Measurements from ENCODE around the gene LIN37. TPM values are rescaled to one million over a fixed set of nuclear protein-coding genes. Genes with fewer than 3 reads are reported as not detected.
"Not testable (repeated sequence)": the region's sequence is repeated elsewhere in the genome, so short reads cannot be mapped to it uniquely, and the experiment has no call there.

The LIN37 gene
- total RNA-seq, 1 experiment from 2014 or later: 7.4 TPM

GRCh38 chr19:35759697-35760096 is 11.3 kb downstream of the LIN37 start:
- in situ Hi-C loops (cut with HindIII; ENCODE audit: low pct_unique_long_range_greater_than_20kb, low sequenced_read_pairs): no loop called here
- no peak for DNase-seq (ENCODE audit: low read depth)

GRCh38 chr19:35760711-35761349 is 12.5 kb downstream of the LIN37 start:
- no peak for DNase-seq (ENCODE audit: low read depth)
- in situ Hi-C loops (cut with HindIII; ENCODE audit: low pct_unique_long_range_greater_than_20kb, low sequenced_read_pairs): no loop called here

GRCh38 chr19:35764432-35765315 is 16.3 kb downstream of the LIN37 start:
- in situ Hi-C loops (cut with HindIII; ENCODE audit: low pct_unique_long_range_greater_than_20kb, low sequenced_read_pairs): no loop called here
- DNase-seq (ENCODE audit: low read depth): no peak

DNA sequence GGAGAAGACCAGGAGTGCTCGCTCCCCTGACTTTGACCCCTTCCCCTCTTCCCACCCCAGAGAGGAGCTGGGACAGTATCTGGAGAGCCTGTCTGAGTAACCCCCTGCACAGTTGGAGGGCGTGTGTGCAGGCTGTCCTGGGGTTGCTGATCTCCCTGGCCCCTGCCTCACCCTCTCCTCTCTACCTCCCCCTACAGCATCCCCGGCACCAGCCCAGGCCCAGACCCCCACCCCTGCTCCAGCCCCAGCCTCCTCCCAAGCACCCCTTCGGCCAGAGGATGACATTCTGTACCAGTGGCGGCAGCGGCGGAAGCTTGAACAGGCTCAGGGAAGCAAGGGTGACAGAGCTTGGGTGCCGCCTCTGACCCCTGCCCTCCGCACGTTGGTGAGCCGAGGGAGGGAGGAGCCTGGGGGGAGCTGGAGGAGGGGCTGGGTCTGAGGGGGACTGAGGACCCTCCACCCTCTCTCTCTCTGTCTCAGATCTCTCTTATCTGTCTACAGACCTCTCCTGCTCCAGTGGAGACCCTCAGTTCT is 18.3 kb downstream of the LIN37 start:
- in situ Hi-C loops (cut with HindIII; ENCODE audit: low pct_unique_long_range_greater_than_20kb, low sequenced_read_pairs): no loop called here
- no peak for DNase-seq (ENCODE audit: low read depth)

- in situ Hi-C loops (cut with HindIII; ENCODE audit: low pct_unique_long_range_greater_than_20kb, low sequenced_read_pairs): no loop called here
- DNase-seq (ENCODE audit: low read depth): peak; percentile 85
Observed at GRCh38 chr19:35767288-35768081, 19.1 kb downstream of the LIN37 start.

DNA sequence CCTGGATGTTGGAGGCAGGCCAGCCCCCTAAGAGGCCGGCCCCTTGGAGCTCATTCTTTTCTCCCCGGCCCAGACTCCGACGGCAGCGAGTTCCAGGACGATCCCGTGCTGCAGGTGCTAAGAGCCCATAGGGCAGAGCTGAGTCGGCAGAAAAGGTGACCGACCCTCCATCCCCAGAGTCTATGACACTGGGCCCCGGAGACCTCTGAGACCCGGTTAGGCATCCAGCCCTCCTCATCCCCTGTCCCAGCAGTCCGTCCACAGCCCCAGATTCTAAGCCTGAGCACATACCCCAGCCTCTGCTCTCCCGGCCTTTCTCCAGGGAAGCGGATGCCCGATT is 19.7 kb downstream of the LIN37 start:
- in situ Hi-C loops (cut with HindIII; ENCODE audit: low pct_unique_long_range_greater_than_20kb, low sequenced_read_pairs): no loop called here
- no peak for DNase-seq (ENCODE audit: low read depth)

- DNase-seq (ENCODE audit: low read depth); in situ Hi-C loops (cut with HindIII; ENCODE audit: low pct_unique_long_range_greater_than_20kb, low sequenced_read_pairs): not testable (repeated sequence)
Observed at GRCh38 chr19:35772362-35772761, 24.0 kb downstream of the LIN37 start.

- peak; percentile 88 for DNase-seq (ENCODE audit: low read depth)
- in situ Hi-C loops (cut with HindIII; ENCODE audit: low pct_unique_long_range_greater_than_20kb, low sequenced_read_pairs): no loop called here
Observed at GRCh38 chr19:35773020-35773806, 24.8 kb downstream of the LIN37 start.

GRCh38 chr19:35774274-35775045 is 26.1 kb downstream of the LIN37 start:
- in situ Hi-C loops (cut with HindIII; ENCODE audit: low pct_unique_long_range_greater_than_20kb, low sequenced_read_pairs): no loop called here
- DNase-seq (ENCODE audit: low read depth): no peak

DNA sequence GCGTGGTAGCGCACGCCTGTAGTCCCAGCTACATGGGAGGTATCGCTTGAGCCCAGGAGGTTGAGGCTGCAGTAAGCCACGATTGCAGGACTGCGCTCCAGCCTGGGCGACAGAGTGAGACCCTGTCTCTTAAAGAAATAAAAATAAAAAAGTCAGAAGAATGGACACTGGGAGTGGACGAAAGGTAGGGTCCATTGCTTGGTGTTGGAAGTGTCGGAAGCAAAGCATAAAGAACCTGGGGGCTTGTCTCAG is 26.6 kb downstream of the LIN37 start:
- DNase-seq (ENCODE audit: low read depth): no peak
- in situ Hi-C loops (cut with HindIII; ENCODE audit: low pct_unique_long_range_greater_than_20kb, low sequenced_read_pairs): no loop called here

GRCh38 chr19:35775298-35776101 is 27.1 kb downstream of the LIN37 start, which contains the start of gene ARHGAP33:
TSS of gene ARHGAP33 (plus strand) at chr19:35775564. CDS start at chr19:35775659, 95 bp downstream.
- peak; percentile 96 for DNase-seq (ENCODE audit: low read depth)
- in situ Hi-C loops (cut with HindIII; ENCODE audit: low pct_unique_long_range_greater_than_20kb, low sequenced_read_pairs): no loop called here

GRCh38 chr19:35776102-35776788 is 27.9 kb downstream of the LIN37 start:
- no peak for DNase-seq (ENCODE audit: low read depth)
- in situ Hi-C loops (cut with HindIII; ENCODE audit: low pct_unique_long_range_greater_than_20kb, low sequenced_read_pairs): no loop called here

DNA sequence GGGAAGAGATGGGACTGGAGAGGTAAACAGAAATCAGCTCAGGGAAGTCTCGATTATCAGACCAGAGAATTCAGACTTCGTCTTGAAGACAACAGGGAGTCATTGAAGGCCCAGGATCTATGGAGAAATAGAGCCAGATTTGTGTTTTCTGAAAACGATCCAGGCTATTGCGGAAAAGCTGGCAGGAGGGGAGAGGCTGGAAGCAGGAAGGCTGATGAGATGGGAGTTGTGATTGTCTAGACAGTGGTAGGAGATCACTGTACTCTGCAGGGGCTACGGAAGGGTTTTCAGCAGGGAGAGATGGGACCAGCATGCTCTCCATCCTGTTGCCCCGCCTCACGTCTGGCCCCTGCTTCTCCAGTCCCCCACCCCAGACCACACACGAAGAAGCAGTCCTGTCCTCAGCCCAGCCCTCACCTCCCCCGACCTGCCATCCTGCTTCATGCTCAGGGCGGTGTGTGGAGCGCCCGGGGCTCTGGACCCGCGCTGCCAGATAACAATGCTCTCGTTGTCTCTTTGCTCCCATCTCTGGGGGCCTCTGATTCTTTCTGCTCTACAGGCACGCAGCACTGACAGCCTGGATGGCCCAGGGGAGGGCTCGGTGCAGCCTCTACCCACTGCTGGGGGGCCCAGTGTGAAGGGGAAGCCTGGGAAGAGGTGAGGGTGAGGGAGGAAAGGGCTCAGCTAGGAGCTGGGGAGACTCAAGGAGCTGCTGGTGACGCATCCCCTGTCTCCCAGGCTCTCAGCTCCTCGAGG is 28.9 kb downstream of the LIN37 start:
- in situ Hi-C loops (cut with HindIII; ENCODE audit: low pct_unique_long_range_greater_than_20kb, low sequenced_read_pairs): no loop called here
- DNase-seq (ENCODE audit: low read depth): no peak

- in situ Hi-C loops (cut with HindIII; ENCODE audit: low pct_unique_long_range_greater_than_20kb, low sequenced_read_pairs): no loop called here
- no peak for DNase-seq (ENCODE audit: low read depth)
Observed at GRCh38 chr19:35777961-35778360, 29.6 kb downstream of the LIN37 start.

GRCh38 chr19:35779033-35779432 is 30.7 kb downstream of the LIN37 start:
- in situ Hi-C loops (cut with HindIII; ENCODE audit: low pct_unique_long_range_greater_than_20kb, low sequenced_read_pairs): no loop called here

DNA sequence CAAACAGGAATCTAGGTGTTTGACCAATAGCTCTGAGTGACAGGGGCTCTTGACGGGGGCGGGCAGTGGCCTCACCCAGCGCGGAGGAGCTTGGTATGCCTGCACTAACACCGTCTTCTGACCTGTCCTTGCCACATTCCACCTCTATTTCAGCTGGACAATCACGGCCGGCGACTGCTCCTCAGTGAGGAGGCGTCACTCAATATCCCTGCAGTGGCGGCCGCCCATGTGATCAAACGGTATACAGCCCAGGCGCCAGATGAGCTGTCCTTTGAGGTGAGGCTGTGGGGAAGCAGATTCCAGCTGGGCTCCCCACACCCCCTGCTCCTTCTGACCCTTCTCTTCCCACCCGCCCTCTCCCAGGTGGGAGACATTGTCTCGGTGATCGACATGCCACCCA is 31.7 kb downstream of the LIN37 start:
- in situ Hi-C loops (cut with HindIII; ENCODE audit: low pct_unique_long_range_greater_than_20kb, low sequenced_read_pairs): no loop called here

More at GRCh38 chr19:35779033-35779432, 30.7 kb downstream of the LIN37 start:
- no peak for DNase-seq (ENCODE audit: low read depth)

More for the DNA sequence above, 31.7 kb downstream of the LIN37 start:
- DNase-seq (ENCODE audit: low read depth): no peak

All from Caki2 (cell line).